ENCODE measurements around the gene CALHM5.

DNA sequence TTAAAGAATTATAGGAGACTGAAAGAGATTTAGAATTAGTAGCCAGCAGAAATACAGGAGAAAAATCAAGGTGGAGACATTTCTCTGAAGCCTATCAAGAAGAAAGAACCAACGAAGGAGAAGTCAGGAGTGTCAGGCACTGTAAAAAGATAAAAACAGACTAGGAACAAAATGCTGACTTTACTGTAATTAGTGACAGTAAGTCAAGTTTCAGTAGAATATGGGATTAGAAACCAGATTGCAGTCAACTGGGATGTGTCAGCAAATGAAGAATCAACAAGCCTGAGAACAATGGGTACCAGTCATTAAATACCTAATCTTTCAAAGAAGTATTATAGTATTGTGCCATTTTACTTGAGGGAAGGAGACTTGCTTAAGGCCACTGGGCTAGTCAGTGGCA is 28.7 kb upstream of the CALHM5 start:
- TF ChIP-seq SPI1 (IDR thresholded peaks at IDR 0.05; ENCODE audit: borderline replicate concordance, insufficient read depth, low read depth, low read length) (no peak), NR2F1 (conservative IDR thresholded peaks at IDR 0.05) (no peak), SIN3A (IDR thresholded peaks at IDR 0.05; ENCODE audit: low read depth, low read length) (no peak), ZNF622 (IDR thresholded peaks at IDR 0.05) (no peak), FOXK2 (IDR thresholded peaks at IDR 0.05) (no peak), FOXM1 (IDR thresholded peaks at IDR 0.05; ENCODE audit: low read depth, low read length) (no peak), BMI1 (IDR thresholded peaks at IDR 0.05; ENCODE audit: borderline replicate concordance) (no peak), CHD4 (IDR thresholded peaks at IDR 0.05) (no peak), POLR2A (IDR thresholded peaks at IDR 0.05; ENCODE audit: low read depth, low read length) (no peak)
- TF ChIP-seq, protein P1, sequence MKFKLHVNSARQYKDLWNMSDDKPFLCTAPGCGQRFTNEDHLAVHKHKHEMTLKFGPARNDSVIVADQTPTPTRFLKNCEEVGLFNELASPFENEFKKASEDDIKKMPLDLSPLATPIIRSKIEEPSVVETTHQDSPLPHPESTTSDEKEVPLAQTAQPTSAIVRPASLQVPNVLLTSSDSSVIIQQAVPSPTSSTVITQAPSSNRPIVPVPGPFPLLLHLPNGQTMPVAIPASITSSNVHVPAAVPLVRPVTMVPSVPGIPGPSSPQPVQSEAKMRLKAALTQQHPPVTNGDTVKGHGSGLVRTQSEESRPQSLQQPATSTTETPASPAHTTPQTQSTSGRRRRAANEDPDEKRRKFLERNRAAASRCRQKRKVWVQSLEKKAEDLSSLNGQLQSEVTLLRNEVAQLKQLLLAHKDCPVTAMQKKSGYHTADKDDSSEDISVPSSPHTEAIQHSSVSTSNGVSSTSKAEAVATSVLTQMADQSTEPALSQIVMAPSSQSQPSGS (IDR thresholded peaks at IDR 0.05; ENCODE audit: low read length), result no peak
